H9 (cell line): Measurements from ENCODE around the gene GHR. TPM values are rescaled to one million over a fixed set of nuclear protein-coding genes. Genes with fewer than 3 reads are reported as not detected.

Experiments used
- DNase-seq: peaks from one replicate; pipeline ENCODE4 v3.0.0-alpha.2; 2017
- H2AFZ ChIP-seq: one replicate; pipeline ENCODE4 v1.6.1; 2013; ENCODE audit warnings: mild to moderate bottlenecking, low read length, control low read depth, moderate library complexity
- H2AK5ac ChIP-seq: 2 replicates; pipeline ENCODE4 v1.6.1; 2013; ENCODE audit warnings: low read length, control low read depth, mixed read lengths; ENCODE audit not compliant: insufficient read length
- H2BK120ac ChIP-seq: one replicate; pipeline ENCODE4 v1.6.1; 2013; ENCODE audit warnings: low read depth, mild to moderate bottlenecking, low read length, control low read depth, inconsistent platforms; ENCODE audit not compliant: poor library complexity, severe bottlenecking
- H2BK12ac ChIP-seq: 2 replicates; pipeline ENCODE4 v1.6.1; 2013; ENCODE audit warnings: low read length, control low read depth, mixed read lengths, low read depth; ENCODE audit not compliant: insufficient read length
- H2BK15ac ChIP-seq: 2 replicates; pipeline ENCODE4 v1.6.1; 2013; ENCODE audit warnings: low read depth, low read length, control low read depth
- H2BK20ac ChIP-seq: one replicate; pipeline ENCODE4 v1.6.1; 2013; ENCODE audit warnings: low read depth, mild to moderate bottlenecking, low read length, control low read depth, inconsistent platforms; ENCODE audit not compliant: poor library complexity, severe bottlenecking
- H2BK5ac ChIP-seq: 2 replicates; pipeline ENCODE4 v1.6.1; 2013; ENCODE audit warnings: low read length, control low read depth, mixed read lengths; ENCODE audit not compliant: insufficient read length
- H3K14ac ChIP-seq: 2 replicates; pipeline ENCODE4 v1.6.1; 2013; ENCODE audit warnings: low read length, control low read depth; ENCODE audit not compliant: insufficient read depth
- H3K18ac ChIP-seq: 2 replicates; pipeline ENCODE4 v1.6.1; 2013; ENCODE audit warnings: low read depth, mild to moderate bottlenecking, mixed read lengths, low read length, control low read depth; ENCODE audit not compliant: insufficient read length
- H3K23ac ChIP-seq: 2 replicates; pipeline ENCODE4 v1.6.1; 2013; ENCODE audit warnings: low read length, control low read depth, mixed read lengths, low read depth; ENCODE audit not compliant: insufficient read length
- H3K23me2 ChIP-seq: 2 replicates; pipeline ENCODE4 v1.6.1; 2013; ENCODE audit warnings: low read depth, mild to moderate bottlenecking, mixed read lengths, low read length, control low read depth; ENCODE audit not compliant: insufficient read length, poor library complexity, severe bottlenecking
- H3K27ac ChIP-seq: 2 replicates; pipeline ENCODE4 v1.5.1; 2013; ENCODE audit warnings: low read length, control low read depth, mixed read lengths, low read depth; ENCODE audit not compliant: insufficient read length
- H3K27me3 ChIP-seq: 2 replicates; pipeline ENCODE4 v1.6.1; 2013; ENCODE audit warnings: low read length, control low read depth, inconsistent platforms; ENCODE audit not compliant: insufficient read depth
- H3K4ac ChIP-seq: 2 replicates; pipeline ENCODE4 v1.6.1; 2013; ENCODE audit warnings: low read depth, mild to moderate bottlenecking, control low read depth, inconsistent platforms, low read length, moderate library complexity
- H3K4me1 ChIP-seq: 2 replicates; pipeline ENCODE4 v1.6.1; 2013; ENCODE audit warnings: low read length, control low read depth, inconsistent platforms; ENCODE audit not compliant: insufficient read depth
- H3K4me2 ChIP-seq: 2 replicates; pipeline ENCODE4 v1.6.1; 2013; ENCODE audit warnings: low read length, control low read depth, mixed read lengths; ENCODE audit not compliant: insufficient read length, insufficient read depth
- H3K56ac ChIP-seq: 2 replicates; pipeline ENCODE4 v1.6.1; 2013; ENCODE audit warnings: low read depth, mild to moderate bottlenecking, mixed read lengths, low read length, control low read depth; ENCODE audit not compliant: insufficient read length
- H3K79me1 ChIP-seq: 2 replicates; pipeline ENCODE4 v1.6.1; 2013; ENCODE audit warnings: low read depth, mild to moderate bottlenecking, moderate library complexity, low read length, control low read depth, inconsistent platforms; ENCODE audit not compliant: insufficient read depth, poor library complexity, severe bottlenecking
- H3K79me2 ChIP-seq: 2 replicates; pipeline ENCODE4 v1.6.1; 2013; ENCODE audit warnings: low read length, control low read depth, inconsistent platforms; ENCODE audit not compliant: insufficient read depth
- H3K9ac ChIP-seq: 2 replicates; pipeline ENCODE4 v1.6.1; 2013; ENCODE audit warnings: low read length, control low read depth, mixed read lengths; ENCODE audit not compliant: insufficient read length; ENCODE audit errors: extremely low read depth
- H3K9me3 ChIP-seq: one replicate; pipeline ENCODE4 v1.6.1; 2013; ENCODE audit warnings: low read depth, low read length, inconsistent platforms; ENCODE audit not compliant: control insufficient read depth
- H3T11ph ChIP-seq: one replicate; pipeline ENCODE4 v1.6.1; 2013; ENCODE audit warnings: mild to moderate bottlenecking, low read length, control low read depth, inconsistent platforms
- H4K20me1 ChIP-seq: one replicate; pipeline ENCODE4 v1.6.1; 2013; ENCODE audit not compliant: control insufficient read depth, insufficient read length, insufficient read depth
- H4K5ac ChIP-seq: 2 replicates; pipeline ENCODE4 v1.6.1; 2013; ENCODE audit warnings: low read depth, mild to moderate bottlenecking, mixed read lengths, low read length, control low read depth; ENCODE audit not compliant: insufficient read length
- H4K8ac ChIP-seq: replicated peaks from 2 replicates; pipeline ENCODE4 v1.6.1; 2013; ENCODE audit warnings: low read length, control low read depth, mixed read lengths, low read depth; ENCODE audit not compliant: insufficient read length
- H4K91ac ChIP-seq: 2 replicates; pipeline ENCODE4 v1.6.1; 2013; ENCODE audit warnings: low read depth, mild to moderate bottlenecking, moderate library complexity, mixed read lengths, low read length, control low read depth; ENCODE audit not compliant: insufficient read length
- H3K27ac Mint-ChIP-seq, 3 experiments: 2 replicates in 2 of 3; 3 replicates in 1 of 3; pipeline ENCODE4 v1.8.0; 2020 to 2021; ENCODE audit warnings: mixed read lengths in 3 of 3, mild to moderate bottlenecking in 1 of 3, moderate library complexity in 1 of 3
- H3K27me3 Mint-ChIP-seq: 2 replicates; pipeline ENCODE4 v1.8.0; 2021; ENCODE audit warnings: low read depth, mild to moderate bottlenecking, moderate library complexity, mixed read lengths
- H3K36me3 Mint-ChIP-seq, 3 experiments: 2 replicates in 2 of 3; 3 replicates in 1 of 3; pipeline ENCODE4 v1.8.0; 2020 to 2021; ENCODE audit warnings: low read depth in 3 of 3, mixed read lengths in 3 of 3; ENCODE audit not compliant: insufficient read depth in 1 of 3
- H3K4me1 Mint-ChIP-seq, 2 experiments: 2 replicates each; pipeline ENCODE4 v1.8.0; 2020; ENCODE audit warnings: mixed read lengths in 2 of 2
- H3K4me3 Mint-ChIP-seq, 2 experiments: 2 replicates in 1 of 2; 3 replicates in 1 of 2; pipeline ENCODE4 v1.8.0; 2020 to 2021; ENCODE audit warnings: mild to moderate bottlenecking in 2 of 2, mixed read lengths in 2 of 2, moderate library complexity in 1 of 2
- H3K9me3 Mint-ChIP-seq, 2 experiments: 2 replicates in 1 of 2; 3 replicates in 1 of 2; pipeline ENCODE4 v1.8.0; 2020; ENCODE audit warnings: mild to moderate bottlenecking in 2 of 2, mixed read lengths in 2 of 2, moderate library complexity in 1 of 2
- WGBS: extraction: QIAGEN DNeasy Blood & Tissue Kit; methylation state at CpG from one replicate; pipeline ENCODE4 v1.1.7; 2013; ENCODE audit warnings: missing lambda C conversion rate, low lambda C conversion rate, mixed read lengths; ENCODE audit not compliant: insufficient read length; ENCODE audit errors: extremely low coverage; 5-methylcytosine and 5-hydroxymethylcytosine counted together
- total RNA-seq: library from RNA; stranded (reverse); gene quantifications from 2 replicates; pipeline ENCODE4 v1.2.1, GENCODE V29; 2021
- TF ChIP-seq, protein P1 (sequence below): fragments of 200-600 bp; sonication (generic); conservative IDR thresholded peaks from 3 replicates; pipeline ENCODE4 v1.8.0; 2021; ENCODE audit warnings: antibody characterized with exemption, mild to moderate bottlenecking

The GHR gene
- total RNA-seq, 1 experiment from 2014 or later, result 0.20 TPM

GRCh38 chr5:42666869-42667268, 243.6 kb downstream of the GHR start:
- Histone ChIP-seq H3K23me2 (no peaks in the 10 kb centered on the region), H3K9ac (no peak overlapping the region), H2BK15ac (no peak overlapping the region), H3K4me1 (no peaks in the 10 kb centered on the region), H3K14ac (no peak overlapping the region), H4K5ac (no peak overlapping the region), H3K27ac (no peak overlapping the region), H3K56ac (no peak overlapping the region), H3K79me1 (no peaks in the 10 kb centered on the region), H2AFZ (no peak overlapping the region), H3K9me3 (no peaks in the 10 kb centered on the region), H3K4me2 (no peak overlapping the region), H3K18ac (no peak overlapping the region), H3K79me2 (no peaks in the 10 kb centered on the region), H2BK20ac (no peak overlapping the region), H3K27me3 (no peaks in the 10 kb centered on the region), H2AK5ac (no peak overlapping the region), H3K4ac (no peak overlapping the region), H4K91ac (no peak overlapping the region), H3T11ph (no peak overlapping the region), H3K23ac (no peak overlapping the region), H4K20me1 (no peaks in the 10 kb centered on the region), H2BK5ac (no peak overlapping the region), H4K8ac (no peak overlapping the region), H2BK12ac (no peak overlapping the region), H2BK120ac (no peak overlapping the region)
- H3K36me3 Mint-ChIP-seq, result peaks cover 0 to 2% (median 0%) of the 10 kb centered on the region in 3 experiments; a peak in 3 of 7 replicates
- no CpG with 5 or more reads among the region's 3 CpGs for WGBS
- no peak overlapping the region for H3K4me3 Mint-ChIP-seq
- H3K27ac Mint-ChIP-seq, result no peak overlapping the region
- peaks cover 3 to 8% of the 10 kb centered on the region in 2 experiments; a peak in 3 of 5 replicates for H3K9me3 Mint-ChIP-seq
- H3K4me1 Mint-ChIP-seq, result no peaks in the 10 kb centered on the region
- H3K27me3 Mint-ChIP-seq, result no peaks in the 10 kb centered on the region
- TF ChIP-seq, protein P1, sequence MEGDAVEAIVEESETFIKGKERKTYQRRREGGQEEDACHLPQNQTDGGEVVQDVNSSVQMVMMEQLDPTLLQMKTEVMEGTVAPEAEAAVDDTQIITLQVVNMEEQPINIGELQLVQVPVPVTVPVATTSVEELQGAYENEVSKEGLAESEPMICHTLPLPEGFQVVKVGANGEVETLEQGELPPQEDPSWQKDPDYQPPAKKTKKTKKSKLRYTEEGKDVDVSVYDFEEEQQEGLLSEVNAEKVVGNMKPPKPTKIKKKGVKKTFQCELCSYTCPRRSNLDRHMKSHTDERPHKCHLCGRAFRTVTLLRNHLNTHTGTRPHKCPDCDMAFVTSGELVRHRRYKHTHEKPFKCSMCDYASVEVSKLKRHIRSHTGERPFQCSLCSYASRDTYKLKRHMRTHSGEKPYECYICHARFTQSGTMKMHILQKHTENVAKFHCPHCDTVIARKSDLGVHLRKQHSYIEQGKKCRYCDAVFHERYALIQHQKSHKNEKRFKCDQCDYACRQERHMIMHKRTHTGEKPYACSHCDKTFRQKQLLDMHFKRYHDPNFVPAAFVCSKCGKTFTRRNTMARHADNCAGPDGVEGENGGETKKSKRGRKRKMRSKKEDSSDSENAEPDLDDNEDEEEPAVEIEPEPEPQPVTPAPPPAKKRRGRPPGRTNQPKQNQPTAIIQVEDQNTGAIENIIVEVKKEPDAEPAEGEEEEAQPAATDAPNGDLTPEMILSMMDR, result no peak
- no peak for DNase-seq
